HepG2 (cell line): ENCODE results near the gene EPHA4. TPM values are rescaled to one million over a fixed set of nuclear protein-coding genes. Genes with fewer than 3 reads are reported as not detected.

Experiments used
- ATAC-seq: fragments of 200-7000 bp; cut with Tn5 transposase; 3 replicates; pipeline ENCODE4 v1.9.1; 2020; ENCODE audit warnings: mild to moderate bottlenecking, moderate library complexity
- BruUV-seq: library from RNA; stranded (reverse); fragments of 400-500 nt; replicated peaks from 2 replicates; lab custom pipeline; 2021; lab: Mats Ljungman, UMichigan
- CTCF ChIA-PET: fragments of 300-600 bp; formaldehyde crosslinking; extraction: SDS; loops from one replicate; lab custom pipeline; 2021; ENCODE audit warnings: low total read pairs, inconsistent platforms, low intra/inter-chr PET ratio; lab: Yijun Ruan, JAX
- POLR2A ChIA-PET: fragments of 350-600 bp; sonication (Branson Sonifier 250); formaldehyde crosslinking; loops from one replicate; lab custom pipeline; 2020; ENCODE audit warnings: antibody characterized with exemption, inconsistent platforms; lab: Yijun Ruan, JAX
- DNase-seq: peaks from one replicate; pipeline ENCODE4 v3.0.0-alpha.2; 2015; ENCODE audit warnings: low spot score
- FAIRE-seq: peaks from 3 replicates; lab custom pipeline; 2011; peaks lifted over from hg19 to GRCh38; lab: Jason Lieb, UNC
- H2AFZ ChIP-seq: one replicate; pipeline ENCODE4 v1.6.1; 2011; ENCODE audit warnings: low read length, inconsistent platforms
- H3K27ac ChIP-seq: fragments of 300-600 bp; 3 replicates; pipeline ENCODE4 v1.8.0; 2011; ENCODE audit warnings: mixed run types, mild to moderate bottlenecking, mixed read lengths, low read length, inconsistent platforms; ENCODE audit not compliant: insufficient read depth; ENCODE audit errors: extremely low read length
- H3K27me3 ChIP-seq, 2 experiments: fragments of 200-600 bp in 1 of 2; 2 replicates in 1 of 2; 3 replicates in 1 of 2; pipeline versions ENCODE4 v1.6.0 to v1.8.0; 2011; ENCODE audit warnings: low read length in 2 of 2, mild to moderate bottlenecking in 2 of 2, moderate library complexity in 2 of 2, inconsistent platforms in 1 of 2; ENCODE audit not compliant: insufficient read depth in 2 of 2, control insufficient read depth in 1 of 2
- H3K36me3 ChIP-seq, 2 experiments: fragments of 200-600 bp in 1 of 2; replicated peaks in 1 of 2; 2 replicates in 1 of 2; 3 replicates in 1 of 2; pipeline versions ENCODE4 v1.5.1 to v1.8.0; 2011; ENCODE audit warnings: low read length in 2 of 2, inconsistent platforms in 1 of 2; ENCODE audit not compliant: insufficient read depth in 2 of 2, control insufficient read depth in 1 of 2
- H3K4me1 ChIP-seq: 2 replicates; pipeline ENCODE4 v1.5.1; 2012; ENCODE audit warnings: low read length, inconsistent platforms; ENCODE audit not compliant: insufficient read depth
- H3K4me2 ChIP-seq: 2 replicates; pipeline ENCODE4 v1.6.0; 2011; ENCODE audit warnings: low read depth, low read length, inconsistent platforms
- H3K4me3 ChIP-seq, 3 experiments: fragments of 200-600 bp in 1 of 3; sonication (generic), shearing (Covaris generic) in 1 of 3; replicated peaks in 1 of 3; 2 replicates each; pipeline ENCODE4 v1.5.1; 2011 to 2016; ENCODE audit warnings: low read length in 3 of 3, inconsistent platforms in 2 of 3, low read depth in 2 of 3, mild to moderate bottlenecking in 2 of 3, control low read depth in 1 of 3, mixed read lengths in 1 of 3; ENCODE audit not compliant: insufficient read depth in 1 of 3
- H3K79me2 ChIP-seq: one replicate; pipeline ENCODE4 v1.6.1; 2011; ENCODE audit warnings: low read length, inconsistent platforms; ENCODE audit not compliant: insufficient read depth
- H3K9ac ChIP-seq: 2 replicates; pipeline ENCODE4 v1.6.0; 2011; ENCODE audit warnings: mild to moderate bottlenecking, low read depth, low read length, inconsistent platforms; ENCODE audit not compliant: insufficient read depth
- H3K9me3 ChIP-seq: 2 replicates; pipeline ENCODE4 v1.5.1; 2012; ENCODE audit warnings: mild to moderate bottlenecking, low read length
- H4K20me1 ChIP-seq: 2 replicates; pipeline ENCODE4 v1.6.0; 2011; ENCODE audit warnings: inconsistent platforms, mild to moderate bottlenecking, low read length, moderate library complexity; ENCODE audit not compliant: insufficient read depth
- ATF1 ChIP-seq: IDR thresholded peaks from 2 replicates; pipeline ENCODE4 v1.6.1; 2016; ENCODE audit warnings: mild to moderate bottlenecking, control low read depth
- BRCA1 ChIP-seq: sonication (generic); formaldehyde crosslinking; IDR thresholded peaks from 2 replicates; pipeline ENCODE4 v1.4.0; 2020; ENCODE audit warnings: missing genetic modification reagents
- BRD4 ChIP-seq: sonication (generic); formaldehyde crosslinking; IDR thresholded peaks from 2 replicates; pipeline ENCODE4 v1.4.0; 2020; ENCODE audit warnings: missing genetic modification reagents
- EP300 ChIP-seq, 3 experiments: sonication (generic) in 1 of 3; formaldehyde crosslinking in 1 of 3; IDR thresholded peaks; 2 replicates each; pipeline versions ENCODE4 v1.5.1 to v1.6.1; 2011 to 2020; ENCODE audit warnings: low read depth in 2 of 3, low read length in 2 of 3, borderline replicate concordance in 1 of 3, improper control_type of control experiment in 1 of 3, mild to moderate bottlenecking in 1 of 3, missing genetic modification reagents in 1 of 3, moderate library complexity in 1 of 3
- HNRNPLL ChIP-seq: fragments of 200-400 bp; formaldehyde crosslinking; IDR thresholded peaks from 2 replicates; pipeline ENCODE4 v1.6.1; 2017; ENCODE audit warnings: mild to moderate bottlenecking, low read depth, low read length; ENCODE audit not compliant: poor library complexity, severe bottlenecking
- JARID2 ChIP-seq: sonication (generic); formaldehyde crosslinking; IDR thresholded peaks from 2 replicates; pipeline ENCODE4 v1.8.1; 2023; ENCODE audit warnings: missing genetic modification reagents, inconsistent platforms; ENCODE audit not compliant: insufficient replicate concordance
- PRPF4 ChIP-seq: fragments of 200-400 bp; formaldehyde crosslinking; IDR thresholded peaks from 2 replicates; pipeline ENCODE4 v1.6.1; 2016; ENCODE audit warnings: low read length, low read depth; ENCODE audit not compliant: poor library complexity, severe bottlenecking
- SAFB2 ChIP-seq: sonication (generic); formaldehyde crosslinking; IDR thresholded peaks from 2 replicates; pipeline ENCODE4 v1.5.1; 2020; ENCODE audit warnings: missing genetic modification reagents, low read depth, mild to moderate bottlenecking, borderline replicate concordance
- SRSF1 ChIP-seq: fragments of 200-400 bp; formaldehyde crosslinking; optimal IDR thresholded peaks from 2 replicates; pipeline ENCODE3; 2017; ENCODE audit warnings: mild to moderate bottlenecking, low read depth, low read length, moderate library complexity
- ZNF333 ChIP-seq: sonication (generic); formaldehyde crosslinking; IDR thresholded peaks from 2 replicates; pipeline ENCODE4 v1.4.0; 2020; ENCODE audit warnings: mild to moderate bottlenecking, missing genetic modification reagents, borderline replicate concordance
- ZNF841 ChIP-seq: sonication (generic); formaldehyde crosslinking; IDR thresholded peaks from 2 replicates; pipeline ENCODE4 v1.8.1; 2023; ENCODE audit warnings: missing genetic modification reagents, borderline replicate concordance
- WGBS: methylation state at CpG from one replicate; pipeline ENCODE4 v1.1.6; 2017; ENCODE audit warnings: low lambda C conversion rate; 5-methylcytosine and 5-hydroxymethylcytosine counted together
- in situ Hi-C: cut with HindIII; loops from 2 replicates; pipeline ENCODE4 v1.10.0; 2017; ENCODE audit warnings: low pct_unique_long_range_greater_than_20kb; ENCODE audit not compliant: extremely low pct_ligation_motif_present
- intact Hi-C: fragments of 100-400 bp; cut with micrococcal nuclease; formaldehyde crosslinking; loops from one replicate; pipeline ENCODE4 v1.10.0; 2022; ENCODE audit not compliant: unreplicated experiment
- polyA plus RNA-seq, 8 experiments: library from polyadenylated mRNA; depleted of rRNA in 3 of 8; stranded (reverse) in 7 of 8; unstranded in 1 of 8; fragments of >200 nt; fragmentation: Illumina TruSeq in 4 of 8; extraction: Trizol in 4 of 8; gene quantifications; 2 replicates each; pipeline versions ENCODE4 v1.2.1 to v1.2.3, GENCODE V29; 2011 to 2016; ENCODE audit warnings: low read depth in 4 of 8, missing spikeins in 1 of 8, mixed read lengths in 1 of 8; ENCODE audit not compliant: insufficient read depth in 1 of 8
- total RNA-seq, 5 experiments: library from RNA; depleted of rRNA; stranded (reverse); fragments of >200 nt; fragmentation: Illumina TruSeq; extraction: Trizol; gene quantifications; 2 replicates each; pipeline ENCODE4 v1.2.3, GENCODE V29; 2016; ENCODE audit warnings: low read depth in 1 of 5
- TF ChIP-seq, protein P1 (sequence below): sonication (generic); formaldehyde crosslinking; conservative IDR thresholded peaks from 2 replicates; pipeline ENCODE4 v1.4.0; 2020; ENCODE audit warnings: mild to moderate bottlenecking, missing genetic modification reagents, moderate library complexity
- TF ChIP-seq, protein P2 (sequence below): IDR thresholded peaks from 2 replicates; pipeline ENCODE4 v1.6.1; 2016
- TF ChIP-seq, protein P3 (sequence below): sonication (generic); formaldehyde crosslinking; IDR thresholded peaks from 2 replicates; pipeline ENCODE4 v1.5.0; 2020; ENCODE audit warnings: missing genetic modification reagents
- TF ChIP-seq, protein P4 (sequence below): sonication (generic); formaldehyde crosslinking; IDR thresholded peaks from 2 replicates; pipeline ENCODE4 v1.8.1; 2023; ENCODE audit warnings: mild to moderate bottlenecking, inconsistent platforms, moderate library complexity, missing genetic modification reagents, borderline replicate concordance
- TF ChIP-seq, protein P5 (sequence below): sonication (generic); formaldehyde crosslinking; IDR thresholded peaks from 2 replicates; pipeline ENCODE4 v1.8.1; 2023; ENCODE audit warnings: missing genetic modification reagents, inconsistent platforms, borderline replicate concordance

Gene EPHA4
- total and polyA plus RNA-seq, 2 of the 13 experiments (the other 11 are each of a cell fraction or from before 2014, with no cell fraction given), result not detected

DNA sequence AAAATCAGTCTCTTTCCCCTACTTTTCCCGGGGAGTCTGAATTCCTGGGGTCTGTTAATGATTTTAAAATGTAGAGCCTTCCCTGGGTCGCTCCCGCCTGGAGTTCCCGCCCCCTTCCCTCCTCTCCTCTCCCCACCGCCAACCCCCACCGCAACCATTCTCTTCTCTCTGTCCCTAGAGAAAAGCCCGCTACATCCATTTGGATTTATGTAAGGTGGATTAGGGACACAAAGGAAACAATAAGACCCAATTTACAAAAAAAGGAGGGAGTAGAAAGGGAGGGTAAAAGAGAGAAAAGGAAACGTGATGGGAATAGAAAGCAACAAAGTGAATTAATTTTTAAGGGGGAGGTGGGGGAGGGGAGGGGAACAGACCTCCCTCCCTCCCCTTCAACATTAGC, 2.2 kb downstream of the EPHA4 start:
- ChIA-PET POLR2A (no interaction called here), CTCF (no interaction called here)
- H3K9ac ChIP-seq, result no peak overlapping the region
- H3K4me3 ChIP-seq, result no peak overlapping the region
- in situ Hi-C loops, result loop anchor here (5.0 to 25.0 kb wide), 3 partner anchors 883 to 1833 kb away; no protein-coding TSS in a partner anchor
- ATAC-seq (no peak), DNase-seq (no peak), FAIRE-seq (no peak)
- WGBS, result 31% methylated on average over 8 of the region's 8 CpGs
- H3K4me1 ChIP-seq, result peaks cover 7% of the 10 kb centered on the region
- no TSS peak for BruUV-seq
- no peaks in the 10 kb centered on the region for H4K20me1 ChIP-seq
- H3K36me3 ChIP-seq, result no peaks in the 10 kb centered on the region
- no peak overlapping the region for H3K27ac ChIP-seq
- no peaks in the 10 kb centered on the region for H3K79me2 ChIP-seq
- H2AFZ ChIP-seq, result no peak overlapping the region
- no peaks in the 10 kb centered on the region for H3K9me3 ChIP-seq
- peaks cover 4 to 44% of the 10 kb centered on the region in 2 experiments; a peak in 4 of 5 replicates for H3K27me3 ChIP-seq
- intact Hi-C loops, result no loop called here
- H3K4me2 ChIP-seq, result no peak overlapping the region
- TF ChIP-seq, protein P1, sequence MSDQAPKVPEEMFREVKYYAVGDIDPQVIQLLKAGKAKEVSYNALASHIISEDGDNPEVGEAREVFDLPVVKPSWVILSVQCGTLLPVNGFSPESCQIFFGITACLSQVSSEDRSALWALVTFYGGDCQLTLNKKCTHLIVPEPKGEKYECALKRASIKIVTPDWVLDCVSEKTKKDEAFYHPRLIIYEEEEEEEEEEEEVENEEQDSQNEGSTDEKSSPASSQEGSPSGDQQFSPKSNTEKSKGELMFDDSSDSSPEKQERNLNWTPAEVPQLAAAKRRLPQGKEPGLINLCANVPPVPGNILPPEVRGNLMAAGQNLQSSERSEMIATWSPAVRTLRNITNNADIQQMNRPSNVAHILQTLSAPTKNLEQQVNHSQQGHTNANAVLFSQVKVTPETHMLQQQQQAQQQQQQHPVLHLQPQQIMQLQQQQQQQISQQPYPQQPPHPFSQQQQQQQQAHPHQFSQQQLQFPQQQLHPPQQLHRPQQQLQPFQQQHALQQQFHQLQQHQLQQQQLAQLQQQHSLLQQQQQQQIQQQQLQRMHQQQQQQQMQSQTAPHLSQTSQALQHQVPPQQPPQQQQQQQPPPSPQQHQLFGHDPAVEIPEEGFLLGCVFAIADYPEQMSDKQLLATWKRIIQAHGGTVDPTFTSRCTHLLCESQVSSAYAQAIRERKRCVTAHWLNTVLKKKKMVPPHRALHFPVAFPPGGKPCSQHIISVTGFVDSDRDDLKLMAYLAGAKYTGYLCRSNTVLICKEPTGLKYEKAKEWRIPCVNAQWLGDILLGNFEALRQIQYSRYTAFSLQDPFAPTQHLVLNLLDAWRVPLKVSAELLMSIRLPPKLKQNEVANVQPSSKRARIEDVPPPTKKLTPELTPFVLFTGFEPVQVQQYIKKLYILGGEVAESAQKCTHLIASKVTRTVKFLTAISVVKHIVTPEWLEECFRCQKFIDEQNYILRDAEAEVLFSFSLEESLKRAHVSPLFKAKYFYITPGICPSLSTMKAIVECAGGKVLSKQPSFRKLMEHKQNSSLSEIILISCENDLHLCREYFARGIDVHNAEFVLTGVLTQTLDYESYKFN (CRISPR knock-in tag), result no peak
- no peak for TF ChIP-seq BRCA1 (CRISPR knock-in tag)
- TF ChIP-seq EP300 (IDR thresholded peaks at IDR 0.05; ENCODE audit: low read depth in 2 of 2, low read length in 2 of 2), result no peak
- no peak for TF ChIP-seq EP300 (CRISPR knock-in tag; IDR thresholded peaks at IDR 0.05; ENCODE audit: borderline replicate concordance)
- TF ChIP-seq ZNF333 (CRISPR knock-in tag), result no peak
- TF ChIP-seq ZNF841 (CRISPR knock-in tag), result no peak
- TF ChIP-seq, protein P2, sequence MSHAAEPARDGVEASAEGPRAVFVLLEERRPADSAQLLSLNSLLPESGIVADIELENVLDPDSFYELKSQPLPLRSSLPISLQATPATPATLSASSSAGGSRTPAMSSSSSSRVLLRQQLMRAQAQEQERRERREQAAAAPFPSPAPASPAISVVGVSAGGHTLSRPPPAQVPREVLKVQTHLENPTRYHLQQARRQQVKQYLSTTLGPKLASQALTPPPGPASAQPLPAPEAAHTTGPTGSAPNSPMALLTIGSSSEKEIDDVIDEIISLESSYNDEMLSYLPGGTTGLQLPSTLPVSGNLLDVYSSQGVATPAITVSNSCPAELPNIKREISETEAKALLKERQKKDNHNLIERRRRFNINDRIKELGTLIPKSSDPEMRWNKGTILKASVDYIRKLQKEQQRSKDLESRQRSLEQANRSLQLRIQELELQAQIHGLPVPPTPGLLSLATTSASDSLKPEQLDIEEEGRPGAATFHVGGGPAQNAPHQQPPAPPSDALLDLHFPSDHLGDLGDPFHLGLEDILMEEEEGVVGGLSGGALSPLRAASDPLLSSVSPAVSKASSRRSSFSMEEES (CRISPR knock-in tag), result no peak
- no peak for TF ChIP-seq PRPF4
- TF ChIP-seq BRD4 (CRISPR knock-in tag), result no peak
- TF ChIP-seq SRSF1, result no peak
- TF ChIP-seq SAFB2 (CRISPR knock-in tag), result no peak
- TF ChIP-seq, protein P3, sequence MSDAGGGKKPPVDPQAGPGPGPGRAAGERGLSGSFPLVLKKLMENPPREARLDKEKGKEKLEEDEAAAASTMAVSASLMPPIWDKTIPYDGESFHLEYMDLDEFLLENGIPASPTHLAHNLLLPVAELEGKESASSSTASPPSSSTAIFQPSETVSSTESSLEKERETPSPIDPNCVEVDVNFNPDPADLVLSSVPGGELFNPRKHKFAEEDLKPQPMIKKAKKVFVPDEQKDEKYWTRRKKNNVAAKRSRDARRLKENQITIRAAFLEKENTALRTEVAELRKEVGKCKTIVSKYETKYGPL, result no peak
- no peak for TF ChIP-seq JARID2
- TF ChIP-seq ATF1 (CRISPR knock-in tag), result no peak
- TF ChIP-seq, protein P4, sequence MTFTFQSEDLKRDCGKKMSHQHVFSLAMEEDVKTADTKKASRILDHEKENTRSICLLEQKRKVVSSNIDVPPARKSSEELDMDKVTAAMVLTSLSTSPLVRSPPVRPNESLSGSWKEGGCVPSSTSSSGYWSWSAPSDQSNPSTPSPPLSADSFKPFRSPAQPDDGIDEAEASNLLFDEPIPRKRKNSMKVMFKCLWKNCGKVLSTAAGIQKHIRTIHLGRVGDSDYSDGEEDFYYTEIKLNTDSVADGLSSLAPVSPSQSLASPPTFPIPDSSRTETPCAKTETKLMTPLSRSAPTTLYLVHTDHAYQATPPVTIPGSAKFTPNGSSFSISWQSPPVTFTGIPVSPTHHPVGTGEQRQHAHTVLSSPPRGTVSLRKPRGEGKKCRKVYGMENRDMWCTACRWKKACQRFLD (CRISPR knock-in tag), result no peak
- no peak for TF ChIP-seq HNRNPLL
- TF ChIP-seq, protein P5, sequence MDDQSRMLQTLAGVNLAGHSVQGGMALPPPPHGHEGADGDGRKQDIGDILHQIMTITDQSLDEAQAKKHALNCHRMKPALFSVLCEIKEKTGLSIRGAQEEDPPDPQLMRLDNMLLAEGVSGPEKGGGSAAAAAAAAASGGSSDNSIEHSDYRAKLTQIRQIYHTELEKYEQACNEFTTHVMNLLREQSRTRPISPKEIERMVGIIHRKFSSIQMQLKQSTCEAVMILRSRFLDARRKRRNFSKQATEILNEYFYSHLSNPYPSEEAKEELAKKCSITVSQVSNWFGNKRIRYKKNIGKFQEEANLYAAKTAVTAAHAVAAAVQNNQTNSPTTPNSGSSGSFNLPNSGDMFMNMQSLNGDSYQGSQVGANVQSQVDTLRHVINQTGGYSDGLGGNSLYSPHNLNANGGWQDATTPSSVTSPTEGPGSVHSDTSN (CRISPR knock-in tag), result no peak
